Measurements from ENCODE around the gene SIX6. TPM values are rescaled to one million over a fixed set of nuclear protein-coding genes. Genes with fewer than 3 reads are reported as not detected.
A peak's percentile ranks its signal among the peaks of the same experiment; 100 is the strongest.

Gene SIX6
- polyA plus RNA-seq, 1 experiment, result not detected

DNA sequence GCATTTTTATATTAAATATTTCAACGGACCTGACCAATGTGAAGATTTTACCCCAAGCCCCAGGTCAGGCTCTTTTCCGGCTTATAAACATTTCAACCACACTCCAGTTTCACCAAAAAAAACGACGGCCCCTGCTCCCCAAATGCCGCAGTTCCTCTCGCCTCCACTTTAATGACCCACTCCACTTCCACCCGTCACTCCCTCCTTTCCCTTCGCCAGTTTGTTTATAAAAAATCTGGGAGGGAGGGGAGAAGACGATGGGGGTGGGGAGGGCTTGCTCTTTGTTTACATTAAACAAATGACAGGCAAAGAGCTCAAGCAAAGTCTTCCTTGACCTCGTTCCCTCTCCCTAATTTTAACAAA, 5.4 kb downstream of the SIX6 start:
- peaks cover 49% of the 10 kb centered on the region for H3K27me3 ChIP-seq (ENCODE audit: control insufficient read depth, insufficient read depth, low read length)

DNA sequence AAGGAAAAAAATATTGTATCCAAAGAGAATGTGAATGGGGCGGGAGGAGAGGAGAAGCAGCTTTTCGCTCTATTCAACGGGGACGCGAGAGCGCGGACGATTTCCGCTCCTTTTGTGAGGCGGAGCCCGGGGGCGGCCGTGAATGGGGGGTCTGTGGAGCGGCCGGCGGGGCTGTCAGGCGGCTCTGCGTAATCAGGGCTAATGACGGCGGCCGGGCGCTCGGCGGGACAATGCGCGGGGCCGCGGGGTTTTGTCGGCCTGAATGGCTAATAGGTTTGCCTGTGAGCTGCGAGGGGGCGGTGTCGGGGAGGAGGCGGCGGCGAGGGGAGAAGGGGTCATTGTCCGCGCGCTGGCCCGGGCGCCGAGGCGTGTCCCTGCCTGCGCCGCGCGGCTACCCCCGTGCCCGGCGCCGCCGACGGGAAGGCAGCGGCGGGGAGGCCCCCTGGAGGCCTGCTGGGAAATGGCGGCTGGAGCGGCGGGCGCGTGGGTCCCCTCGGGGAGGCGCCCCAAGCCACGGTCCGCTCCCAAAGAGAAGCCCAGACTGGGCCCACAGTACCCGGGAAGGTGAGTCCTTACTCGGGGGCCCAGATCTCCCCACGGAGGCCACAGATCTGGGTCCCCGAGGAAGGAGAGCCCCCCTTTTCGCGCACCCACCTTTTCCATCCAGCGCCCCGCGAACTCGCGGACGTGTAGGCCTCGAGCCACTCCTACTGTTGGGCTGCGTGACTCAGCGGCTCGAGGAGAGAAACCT, 6.0 kb downstream of the SIX6 start:
- Histone ChIP-seq H3K36me3 (ENCODE audit: control insufficient read depth, insufficient read depth, low read length) (no peaks in the 10 kb centered on the region), H3K4me3 (ENCODE audit: low read depth, low read length) (peak overlapping the region; percentile 38), H3K27me3 (ENCODE audit: control insufficient read depth, insufficient read depth, low read length) (peaks cover 43% of the 10 kb centered on the region)
- CTCF ChIA-PET, result no interaction called here
- no peak for DNase-seq (ENCODE audit: low read depth)
- TF ChIP-seq, protein P1, sequence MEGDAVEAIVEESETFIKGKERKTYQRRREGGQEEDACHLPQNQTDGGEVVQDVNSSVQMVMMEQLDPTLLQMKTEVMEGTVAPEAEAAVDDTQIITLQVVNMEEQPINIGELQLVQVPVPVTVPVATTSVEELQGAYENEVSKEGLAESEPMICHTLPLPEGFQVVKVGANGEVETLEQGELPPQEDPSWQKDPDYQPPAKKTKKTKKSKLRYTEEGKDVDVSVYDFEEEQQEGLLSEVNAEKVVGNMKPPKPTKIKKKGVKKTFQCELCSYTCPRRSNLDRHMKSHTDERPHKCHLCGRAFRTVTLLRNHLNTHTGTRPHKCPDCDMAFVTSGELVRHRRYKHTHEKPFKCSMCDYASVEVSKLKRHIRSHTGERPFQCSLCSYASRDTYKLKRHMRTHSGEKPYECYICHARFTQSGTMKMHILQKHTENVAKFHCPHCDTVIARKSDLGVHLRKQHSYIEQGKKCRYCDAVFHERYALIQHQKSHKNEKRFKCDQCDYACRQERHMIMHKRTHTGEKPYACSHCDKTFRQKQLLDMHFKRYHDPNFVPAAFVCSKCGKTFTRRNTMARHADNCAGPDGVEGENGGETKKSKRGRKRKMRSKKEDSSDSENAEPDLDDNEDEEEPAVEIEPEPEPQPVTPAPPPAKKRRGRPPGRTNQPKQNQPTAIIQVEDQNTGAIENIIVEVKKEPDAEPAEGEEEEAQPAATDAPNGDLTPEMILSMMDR (IDR thresholded peaks at IDR 0.05; ENCODE audit: insufficient read depth, low read depth, low read length), result no peak
- POLR2A ChIA-PET, result no interaction called here

More for the DNA sequence above, 5.4 kb downstream of the SIX6 start:
- TF ChIP-seq, protein P1 (IDR thresholded peaks at IDR 0.05; ENCODE audit: insufficient read depth, low read depth, low read length), result no peak
- Histone ChIP-seq H3K4me3 (ENCODE audit: low read depth, low read length) (peak overlapping the region; percentile 38), H3K36me3 (ENCODE audit: control insufficient read depth, insufficient read depth, low read length) (no peaks in the 10 kb centered on the region)
- DNase-seq (ENCODE audit: low read depth), result no peak
- POLR2A ChIA-PET, result no interaction called here
- CTCF ChIA-PET, result no interaction called here

DNA sequence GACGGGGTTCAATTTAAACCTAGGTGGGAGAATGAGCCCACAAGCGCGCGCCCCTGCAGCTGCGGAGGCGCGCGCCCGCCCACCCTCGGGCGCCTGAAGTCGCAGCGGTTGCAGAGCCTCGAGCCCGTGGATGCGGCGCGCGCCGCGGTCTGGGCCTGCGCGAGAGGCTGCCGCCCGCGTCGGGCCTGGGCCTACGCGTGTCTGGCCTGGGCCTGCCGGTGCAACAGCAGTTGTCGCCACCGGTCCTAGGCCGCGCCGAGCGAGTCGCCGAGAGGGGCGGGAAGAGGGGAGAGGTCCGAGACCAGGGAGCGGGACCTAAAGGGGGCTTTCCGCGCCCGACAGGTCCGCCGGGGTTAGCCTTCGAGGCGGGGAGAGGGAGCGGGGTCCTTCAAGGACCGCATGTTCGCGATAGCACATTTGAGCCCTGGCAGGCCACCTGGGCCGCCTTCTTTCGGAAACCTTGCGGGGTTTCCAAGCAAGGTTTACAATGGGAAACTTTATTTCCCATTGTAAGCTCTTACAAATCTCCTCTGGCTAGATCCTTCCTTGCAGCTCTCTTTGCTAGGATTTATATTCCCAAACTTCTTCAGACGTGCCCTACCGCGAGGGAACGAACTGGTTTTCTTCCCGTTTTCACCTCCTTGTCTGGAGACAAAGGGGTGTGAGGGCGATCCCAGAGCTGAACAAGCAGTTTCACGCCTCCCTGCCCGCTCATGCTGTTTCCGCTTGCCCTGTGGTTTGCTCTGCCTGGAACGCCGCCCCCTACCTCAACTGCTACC, 6.8 kb downstream of the SIX6 start:
- ChIA-PET POLR2A (no interaction called here), CTCF (interaction anchor here (1.1 kb wide), 1 partner anchor 22 kb away, joined by 3 read pairs; no protein-coding TSS in a partner anchor)
- Histone ChIP-seq H3K36me3 (ENCODE audit: control insufficient read depth, insufficient read depth, low read length) (no peaks in the 10 kb centered on the region), H3K4me3 (ENCODE audit: low read depth, low read length) (no peak overlapping the region), H3K27me3 (ENCODE audit: control insufficient read depth, insufficient read depth, low read length) (peaks cover 37% of the 10 kb centered on the region)
- TF ChIP-seq, protein P1 (IDR thresholded peaks at IDR 0.05; ENCODE audit: insufficient read depth, low read depth, low read length), result no peak
- DNase-seq (ENCODE audit: low read depth), result no peak

DNA sequence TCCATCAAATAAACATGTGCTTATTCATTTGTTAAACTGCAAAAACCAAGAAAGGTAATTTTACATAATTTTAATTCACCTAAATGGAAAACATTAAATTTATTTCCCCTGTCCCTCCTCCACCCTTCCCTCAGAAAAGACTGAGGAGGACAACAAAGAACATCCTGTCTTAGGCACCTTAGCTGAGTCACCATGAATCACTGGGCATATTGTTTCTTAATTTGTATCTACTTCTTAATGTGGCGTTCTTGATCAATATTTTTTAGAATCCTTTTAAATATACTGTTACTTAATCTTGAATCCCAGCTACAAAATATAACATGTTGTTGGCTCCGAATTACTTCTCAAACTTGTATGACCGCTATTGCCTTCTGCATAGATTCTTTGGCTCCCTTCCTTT, 23.5 kb downstream of the SIX6 start:
- no peaks in the 10 kb centered on the region for H3K27me3 ChIP-seq (ENCODE audit: control insufficient read depth, insufficient read depth, low read length)
- ChIA-PET POLR2A (no interaction called here), CTCF (no interaction called here)
- no peak overlapping the region for H3K4me3 ChIP-seq (ENCODE audit: low read depth, low read length)
- DNase-seq (ENCODE audit: low read depth), result no peak
- TF ChIP-seq, protein P1 (IDR thresholded peaks at IDR 0.05; ENCODE audit: insufficient read depth, low read depth, low read length), result no peak
- no peaks in the 10 kb centered on the region for H3K36me3 ChIP-seq (ENCODE audit: control insufficient read depth, insufficient read depth, low read length)

DNA sequence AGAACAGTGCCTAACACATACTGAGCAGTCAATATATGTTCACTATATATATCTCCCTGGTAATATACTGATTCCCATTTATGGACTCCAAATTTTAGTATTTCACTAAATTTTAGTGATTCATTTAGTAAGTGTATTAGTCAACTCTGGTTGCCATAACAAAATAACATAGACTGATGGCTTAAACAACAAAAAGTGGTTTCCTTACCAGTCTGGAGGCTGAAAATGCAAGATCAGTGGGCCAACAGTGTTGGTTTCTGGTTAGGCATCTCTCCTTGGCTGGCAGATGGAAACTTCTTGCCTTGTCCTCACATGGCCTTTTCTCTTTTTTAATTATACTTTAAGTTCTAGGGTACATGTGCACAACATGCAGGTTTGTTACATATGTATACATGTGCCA, 28.7 kb downstream of the SIX6 start:
- TF ChIP-seq, protein P1 (IDR thresholded peaks at IDR 0.05; ENCODE audit: insufficient read depth, low read depth, low read length), result no peak
- no peak for DNase-seq (ENCODE audit: low read depth)
- CTCF ChIA-PET, result no interaction called here
- POLR2A ChIA-PET, result no interaction called here
- no peaks in the 10 kb centered on the region for H3K36me3 ChIP-seq (ENCODE audit: control insufficient read depth, insufficient read depth, low read length)
- H3K4me3 ChIP-seq (ENCODE audit: low read depth, low read length), result no peak overlapping the region
- H3K27me3 ChIP-seq (ENCODE audit: control insufficient read depth, insufficient read depth, low read length), result no peaks in the 10 kb centered on the region
